GM19025 (cell line): ENCODE results near the gene STX17.
"Not testable (repeated sequence)": the region's sequence is repeated elsewhere in the genome, so short reads cannot be mapped to it uniquely, and the experiment has no call there.

Experiments used
- ATAC-seq: cut with Tn5 transposase; IDR thresholded peaks from one replicate; pipeline ENCODE4 v1.9.1; 2021; ENCODE audit warnings: mild to moderate bottlenecking, low read depth, moderate library complexity; ENCODE audit not compliant: unreplicated experiment

STX17 gene

DNA sequence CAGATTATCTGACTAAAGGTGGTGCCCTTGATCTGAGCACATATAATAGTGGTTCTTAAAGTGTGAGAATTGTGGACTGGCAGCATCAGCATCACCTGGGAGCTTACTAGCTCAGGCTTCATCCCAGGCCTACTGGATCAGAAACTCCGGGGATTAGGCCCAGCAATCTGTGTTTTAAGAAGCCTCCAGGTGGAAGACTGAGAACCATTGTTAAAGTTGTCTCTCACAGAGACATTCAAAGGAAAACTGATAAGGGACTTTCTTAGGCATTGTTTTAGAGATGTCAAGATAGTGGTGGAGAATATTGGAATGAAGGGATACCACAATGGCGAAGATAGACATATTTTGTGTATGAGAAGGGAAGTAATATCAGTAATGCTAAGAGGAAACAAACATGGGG is 59.5 kb downstream of the STX17 start:
- no peak for ATAC-seq

DNA sequence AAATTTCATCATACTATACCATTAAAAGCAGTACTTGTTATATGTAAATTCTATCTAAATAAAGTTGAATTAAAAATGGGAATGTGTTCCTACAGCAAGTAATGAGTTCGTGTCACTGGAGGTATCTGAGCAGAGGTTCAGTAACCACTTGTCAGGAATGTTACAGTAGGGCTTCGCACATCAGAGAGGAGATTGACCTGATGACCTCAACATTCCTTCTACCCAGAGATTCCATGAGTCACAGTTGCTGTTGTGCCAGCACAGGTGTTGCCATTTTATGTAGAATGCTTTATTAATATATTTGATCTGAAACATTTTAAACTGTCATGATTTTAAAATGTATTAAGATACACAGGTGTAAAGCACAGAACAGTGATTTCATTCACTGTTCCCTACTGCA is 60.3 kb downstream of the STX17 start:
- no peak for ATAC-seq

GRCh38 chr9:99967457-99967856 is 61.0 kb downstream of the STX17 start:
- no peak for ATAC-seq

GRCh38 chr9:99970481-99970880 is 64.0 kb downstream of the STX17 start:
- no peak for ATAC-seq

GRCh38 chr9:99971410-99971809 is 65.0 kb downstream of the STX17 start:
- no peak for ATAC-seq

DNA sequence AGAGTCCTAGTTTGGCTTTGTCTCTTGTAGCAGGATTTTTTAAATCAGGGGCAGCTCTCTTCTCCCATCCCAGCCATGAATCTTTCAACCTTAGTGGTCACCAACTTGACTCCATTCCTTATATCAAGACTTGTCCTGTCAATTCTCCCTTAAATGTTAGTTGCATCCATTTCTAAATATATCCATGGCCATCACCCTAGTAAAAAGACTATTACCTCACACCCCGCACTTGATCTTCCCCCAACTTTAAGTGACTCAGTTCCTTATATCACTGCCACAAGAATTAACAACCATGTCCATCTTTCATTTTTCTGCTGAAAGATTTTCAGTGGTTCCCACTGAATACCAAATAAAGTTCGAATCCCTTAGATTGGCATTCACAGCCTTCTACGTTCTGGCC is 67.0 kb downstream of the STX17 start:
- ATAC-seq = no peak

- ATAC-seq = no peak
Observed at GRCh38 chr9:99977033-99977792, 70.8 kb downstream of the STX17 start.

DNA sequence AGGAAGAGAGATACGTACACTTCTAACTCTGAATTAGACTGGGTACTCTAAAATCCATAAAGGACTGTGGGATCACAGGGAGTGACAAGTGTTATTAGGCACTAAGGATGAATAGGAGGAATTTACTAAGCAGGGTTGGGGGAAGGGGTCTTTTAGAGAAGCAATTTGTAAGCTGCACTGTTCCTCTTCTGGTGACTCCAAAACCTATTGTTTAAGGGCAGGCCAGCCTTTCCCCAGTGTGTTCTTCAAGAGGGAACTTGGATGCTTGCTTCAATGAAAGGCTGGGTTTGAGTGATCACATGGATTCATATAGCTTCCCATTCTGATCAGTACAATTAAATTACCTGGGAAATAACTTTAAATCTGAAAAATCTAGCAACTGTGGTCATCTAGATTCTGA is 71.8 kb downstream of the STX17 start:
- ATAC-seq = no peak

DNA sequence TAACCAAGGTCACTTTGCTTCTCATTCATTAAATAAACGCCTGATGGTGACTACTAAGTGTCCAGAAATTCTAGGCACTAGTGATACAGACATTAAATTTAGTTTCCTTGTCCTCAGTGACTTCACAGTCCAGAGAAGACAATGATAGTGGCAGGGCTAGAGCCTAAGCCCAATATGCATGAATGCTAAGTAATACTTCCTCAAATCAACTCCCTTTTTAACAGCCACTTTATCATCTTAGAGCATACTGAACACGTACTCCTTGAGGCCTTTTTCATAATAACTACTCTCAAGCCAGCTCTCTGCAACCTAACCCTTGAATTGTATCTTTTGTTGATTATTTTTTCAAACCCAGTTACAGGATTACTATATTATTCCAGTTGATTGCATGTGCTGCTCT is 74.1 kb downstream of the STX17 start:
- no peak for ATAC-seq

DNA sequence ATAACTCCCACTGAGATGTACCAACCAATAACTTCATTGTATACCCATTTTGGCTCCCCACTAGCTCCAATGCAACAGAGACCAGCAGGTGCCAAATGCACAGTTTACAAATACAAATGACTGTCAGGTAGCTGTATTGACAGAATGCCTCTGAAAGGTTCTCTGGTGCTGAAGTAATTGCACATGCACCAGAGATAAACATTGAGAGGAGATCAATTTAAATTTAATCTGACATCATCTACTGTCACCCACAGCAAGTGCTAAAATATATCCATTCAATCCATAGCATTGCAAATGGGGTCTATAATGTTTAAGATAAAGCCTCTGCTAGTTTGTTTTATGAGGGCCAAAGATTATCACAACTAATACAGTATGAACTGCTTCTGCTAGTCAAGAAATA is 80.2 kb downstream of the STX17 start:
- ATAC-seq = no peak

DNA sequence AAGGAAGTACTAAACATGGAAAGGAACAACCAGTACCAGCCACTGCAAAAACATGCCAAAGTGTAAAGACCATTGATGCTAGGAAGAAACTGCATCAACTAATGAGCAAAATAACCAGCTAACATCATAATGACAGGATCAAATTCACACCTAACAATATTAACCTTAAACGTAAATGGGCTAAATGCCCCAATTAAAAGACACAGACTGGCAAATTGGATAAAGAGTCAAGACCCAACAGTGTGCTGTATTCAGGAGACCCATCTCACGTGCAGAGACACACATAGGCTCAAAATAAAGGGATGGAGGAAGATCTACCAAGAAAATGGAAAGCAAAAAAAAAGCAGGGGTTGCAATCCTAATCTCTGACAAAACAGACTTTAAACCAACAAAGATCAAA is 84.1 kb downstream of the STX17 start:
- ATAC-seq = not testable (repeated sequence)

- no peak for ATAC-seq
Observed at GRCh38 chr9:99998266-99998665, 91.8 kb downstream of the STX17 start.

GRCh38 chr9:99998866-99999265 is 92.4 kb downstream of the STX17 start:
- no peak for ATAC-seq

- ATAC-seq = no peak
Observed at GRCh38 chr9:99999797-100000196, 93.3 kb downstream of the STX17 start.

DNA sequence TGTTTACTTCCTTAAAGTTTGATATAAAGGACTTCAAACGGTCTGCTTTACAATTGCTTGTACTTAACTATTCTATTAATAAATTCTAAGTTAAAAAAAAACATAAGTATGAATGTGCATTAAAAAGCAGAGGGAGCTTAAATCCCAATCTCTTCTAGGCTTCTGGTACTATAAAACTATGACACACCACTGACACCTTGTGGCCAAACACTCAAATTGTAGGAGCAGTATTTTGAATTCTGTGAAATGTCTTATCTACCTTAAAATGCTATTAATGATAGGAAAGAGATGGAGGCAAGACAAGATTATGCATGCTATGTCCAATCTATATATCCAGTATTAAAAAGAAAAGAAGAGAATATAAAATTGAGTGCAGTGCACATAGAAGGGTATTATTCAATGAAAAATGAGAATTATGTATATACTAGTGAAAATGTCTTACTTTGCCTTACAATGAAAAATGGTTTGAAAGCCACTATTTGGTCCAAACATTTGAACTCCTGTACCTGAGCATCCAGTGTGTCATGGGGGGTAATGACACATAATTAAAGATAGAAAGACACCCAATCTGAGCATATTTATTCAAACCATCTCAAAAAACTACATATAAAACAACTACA is 104.7 kb downstream of the STX17 start:
- no peak for ATAC-seq

GRCh38 chr9:100012279-100012678 is 105.8 kb downstream of the STX17 start:
- ATAC-seq = no peak

GRCh38 chr9:100013573-100013972 is 107.1 kb downstream of the STX17 start:
- no peak for ATAC-seq

GRCh38 chr9:100014846-100015245 is 108.4 kb downstream of the STX17 start:
- no peak for ATAC-seq

DNA sequence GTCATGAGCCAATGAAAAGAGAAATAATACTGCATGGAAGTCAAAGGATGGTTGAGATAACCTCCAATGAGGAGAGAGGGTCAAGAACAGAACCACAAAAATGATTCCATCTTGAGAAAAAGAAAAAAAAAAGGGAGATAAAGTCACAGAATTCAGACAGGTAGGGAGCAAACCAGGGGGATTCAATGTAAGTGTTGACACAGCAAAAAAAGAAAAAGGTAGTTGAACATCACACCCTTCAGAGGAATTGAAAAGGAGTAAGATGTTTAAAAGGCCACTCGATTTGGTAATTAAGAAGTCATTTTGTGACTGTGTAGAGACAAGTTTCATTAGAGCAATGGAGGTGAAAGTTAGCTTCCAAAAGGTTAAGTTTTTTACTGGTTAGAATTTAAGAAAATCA is 113.1 kb downstream of the STX17 start:
- no peak for ATAC-seq
